Suprapubic skin (tissue), 4 donors: ENCODE measurements around the gene SLC44A1.

Experiments
- CTCF ChIP-seq, 2 donors: fragments of 200-600 bp in 1 of 2; fragments of 450-650 bp in 1 of 2; sonication (generic) in 1 of 2; IDR thresholded peaks; one replicate each; pipeline ENCODE4 v1.5.1; 2016 to 2019; ENCODE audit warnings: antibody characterized with exemption in 2 of 2, mild to moderate bottlenecking in 1 of 2, moderate library complexity in 1 of 2
- POLR2A ChIP-seq, 2 donors: fragments of 450-650 bp; IDR thresholded peaks; one replicate each; pipeline ENCODE4 v1.6.1; 2017; ENCODE audit warnings: antibody characterized with exemption in 2 of 2, mild to moderate bottlenecking in 2 of 2, moderate library complexity in 2 of 2
- POLR2AphosphoS5 ChIP-seq, 3 donors: sonication (generic); formaldehyde crosslinking; IDR thresholded peaks; one replicate each; pipeline ENCODE4 v1.6.1; 2017; ENCODE audit warnings: antibody characterized with exemption in 3 of 3

DNA sequence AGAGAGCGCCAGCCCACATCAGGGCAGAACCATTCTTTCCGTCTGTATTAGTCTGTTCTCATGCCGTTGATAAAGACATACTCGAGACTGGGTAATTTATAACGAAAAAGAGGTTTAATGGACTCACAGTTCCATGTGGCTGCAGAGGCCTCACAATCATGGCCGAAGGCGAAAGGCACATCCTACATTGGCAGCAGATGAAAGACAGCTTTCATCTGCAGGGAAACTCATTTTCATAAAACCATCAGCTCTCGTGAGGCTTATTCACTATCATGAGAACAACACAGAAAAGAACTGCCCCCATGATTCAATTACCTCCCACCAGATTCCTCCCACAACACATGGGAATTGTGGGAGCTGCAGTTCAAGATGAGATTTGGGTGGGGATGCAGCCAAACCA lies 198.7 kb downstream of the SLC44A1 start:
- TF ChIP-seq CTCF (IDR thresholded peaks at IDR 0.05), result no peak
- no peak for TF ChIP-seq POLR2A (IDR thresholded peaks at IDR 0.05)
- no peak for TF ChIP-seq POLR2AphosphoS5 (IDR thresholded peaks at IDR 0.05)
